Lower lobe of right lung (tissue), 2 donors: ENCODE results near the gene TIMM13. TPM values are rescaled to one million over a fixed set of nuclear protein-coding genes. Genes with fewer than 3 reads are reported as not detected.

ENCODE experiments used
- ATAC-seq, 2 donors: fragments of 200-7000 bp; cut with Tn5 transposase; one replicate each; pipeline ENCODE4 v1.9.1; 2020 to 2022; ENCODE audit warnings: mild to moderate bottlenecking in 2 of 2, moderate library complexity in 2 of 2
- DNase-seq: peaks from one replicate; pipeline ENCODE4 v3.0.0-alpha.2; 2020
- H3K27ac ChIP-seq: fragments of 200-600 bp; one replicate; pipeline ENCODE4 v1.8.0; 2022
- H3K27me3 ChIP-seq: fragments of 200-600 bp; one replicate; pipeline ENCODE4 v1.8.0; 2022; ENCODE audit warnings: low read depth
- H3K36me3 ChIP-seq: fragments of 200-600 bp; one replicate; pipeline ENCODE4 v1.8.0; 2022; ENCODE audit warnings: mild to moderate bottlenecking
- H3K4me1 ChIP-seq: fragments of 200-600 bp; one replicate; pipeline ENCODE4 v1.8.0; 2022
- H3K4me3 ChIP-seq: fragments of 200-600 bp; one replicate; pipeline ENCODE4 v1.8.0; 2022; ENCODE audit warnings: mild to moderate bottlenecking
- H3K9me3 ChIP-seq: fragments of 200-600 bp; one replicate; pipeline ENCODE4 v1.8.0; 2022
- intact Hi-C: fragments of 100-400 bp; cut with DNase I; formaldehyde crosslinking; loops from one replicate; pipeline ENCODE4 v1.11.0; 2022
- long read RNA-seq: library from polyadenylated mRNA; unstranded; transcript quantifications from one replicate; pipeline ENCODE4 v2.0.0, GENCODE V29; 2021
- total RNA-seq: library from RNA; stranded (reverse); fragmentation: NEBNext Ultra II Directional; extraction: Animal tissue kit (Norgen Biotek cat#: 25700); gene quantifications from one replicate; pipeline ENCODE4 v1.2.1, GENCODE V29; 2021
- TF ChIP-seq, protein P1 (sequence below): fragments of 200-600 bp; IDR thresholded peaks from one replicate; pipeline ENCODE4 v1.8.0; 2022; ENCODE audit warnings: antibody characterized with exemption, mild to moderate bottlenecking
- donor health status: DM: no; HTN: yes; CAD: no; lungs with severe emphysema.

Gene TIMM13
- 53.3 TPM for total RNA-seq
- long read RNA-seq, transcript TIMM13-201 (3 exons, 1,973 nt): major isoform, 57 of 60 reads
- long read RNA-seq, partial matches to known transcripts: 2 of 60 reads
- long read RNA-seq, other reads (novel, unspliced or antisense): 0 of 60 reads

DNA sequence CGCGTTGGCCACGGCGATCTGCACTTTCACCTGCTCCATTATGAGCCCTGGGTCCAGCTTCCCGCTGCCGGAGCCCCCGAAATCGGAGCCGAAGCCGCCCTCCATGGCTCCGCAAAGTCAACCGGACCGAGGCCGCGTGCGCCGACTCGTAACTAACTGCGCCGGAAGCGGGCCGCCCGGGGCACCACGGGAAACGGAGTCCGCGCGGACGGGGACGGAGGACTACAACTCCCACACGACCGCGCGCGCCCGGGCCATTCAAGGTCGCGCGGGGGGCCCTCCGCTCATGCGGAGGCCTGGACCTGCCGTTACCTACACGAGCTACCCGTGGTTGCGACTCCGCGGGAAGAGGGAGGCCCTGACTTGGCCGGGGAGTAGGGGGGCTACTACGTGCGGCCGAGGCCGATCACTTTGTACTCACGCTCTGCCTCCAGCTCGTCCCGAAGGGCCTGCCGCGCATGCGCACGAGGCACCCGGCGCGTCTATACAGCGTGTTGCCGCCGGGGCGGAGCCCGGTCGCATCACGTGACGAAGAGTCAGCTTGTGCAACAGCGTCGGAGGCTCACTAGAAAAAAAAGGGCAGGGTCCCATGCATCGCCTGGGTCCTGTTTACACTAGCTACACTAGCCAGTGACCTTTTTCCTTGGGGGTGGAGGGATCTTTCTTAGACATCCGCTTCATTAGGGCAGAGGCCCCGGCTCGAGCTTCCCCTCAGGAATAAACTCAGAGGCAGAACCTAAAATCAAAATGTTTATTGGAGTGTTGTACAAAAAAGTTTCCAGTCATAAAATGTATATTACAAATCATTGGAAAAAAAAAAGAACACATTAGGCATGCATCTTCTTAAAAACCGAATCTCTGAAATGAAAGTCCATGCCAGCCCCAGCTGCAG lies at the start of gene TIMM13:
Gene TIMM13, minus strand, starts transcription at position 158 of the 892 bp plus-strand sequence. Its CDS starts 53 bp downstream, at position 105.
- DNase-seq (peak; percentile 98), ATAC-seq (peak; percentile 97)
- TF ChIP-seq, protein P1, sequence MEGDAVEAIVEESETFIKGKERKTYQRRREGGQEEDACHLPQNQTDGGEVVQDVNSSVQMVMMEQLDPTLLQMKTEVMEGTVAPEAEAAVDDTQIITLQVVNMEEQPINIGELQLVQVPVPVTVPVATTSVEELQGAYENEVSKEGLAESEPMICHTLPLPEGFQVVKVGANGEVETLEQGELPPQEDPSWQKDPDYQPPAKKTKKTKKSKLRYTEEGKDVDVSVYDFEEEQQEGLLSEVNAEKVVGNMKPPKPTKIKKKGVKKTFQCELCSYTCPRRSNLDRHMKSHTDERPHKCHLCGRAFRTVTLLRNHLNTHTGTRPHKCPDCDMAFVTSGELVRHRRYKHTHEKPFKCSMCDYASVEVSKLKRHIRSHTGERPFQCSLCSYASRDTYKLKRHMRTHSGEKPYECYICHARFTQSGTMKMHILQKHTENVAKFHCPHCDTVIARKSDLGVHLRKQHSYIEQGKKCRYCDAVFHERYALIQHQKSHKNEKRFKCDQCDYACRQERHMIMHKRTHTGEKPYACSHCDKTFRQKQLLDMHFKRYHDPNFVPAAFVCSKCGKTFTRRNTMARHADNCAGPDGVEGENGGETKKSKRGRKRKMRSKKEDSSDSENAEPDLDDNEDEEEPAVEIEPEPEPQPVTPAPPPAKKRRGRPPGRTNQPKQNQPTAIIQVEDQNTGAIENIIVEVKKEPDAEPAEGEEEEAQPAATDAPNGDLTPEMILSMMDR: no peak
- Histone ChIP-seq H3K4me1 (peaks cover 28% of the 10 kb centered on the region), H3K27me3 (no peaks in the 10 kb centered on the region), H3K36me3 (peaks cover 31% of the 10 kb centered on the region), H3K4me3 (peak within 1 kb of the TSS; percentile 96), H3K27ac (peak within 1 kb of the TSS; percentile 95), H3K9me3 (no peaks in the 10 kb centered on the region)
- intact Hi-C loops: no loop called here

DNA sequence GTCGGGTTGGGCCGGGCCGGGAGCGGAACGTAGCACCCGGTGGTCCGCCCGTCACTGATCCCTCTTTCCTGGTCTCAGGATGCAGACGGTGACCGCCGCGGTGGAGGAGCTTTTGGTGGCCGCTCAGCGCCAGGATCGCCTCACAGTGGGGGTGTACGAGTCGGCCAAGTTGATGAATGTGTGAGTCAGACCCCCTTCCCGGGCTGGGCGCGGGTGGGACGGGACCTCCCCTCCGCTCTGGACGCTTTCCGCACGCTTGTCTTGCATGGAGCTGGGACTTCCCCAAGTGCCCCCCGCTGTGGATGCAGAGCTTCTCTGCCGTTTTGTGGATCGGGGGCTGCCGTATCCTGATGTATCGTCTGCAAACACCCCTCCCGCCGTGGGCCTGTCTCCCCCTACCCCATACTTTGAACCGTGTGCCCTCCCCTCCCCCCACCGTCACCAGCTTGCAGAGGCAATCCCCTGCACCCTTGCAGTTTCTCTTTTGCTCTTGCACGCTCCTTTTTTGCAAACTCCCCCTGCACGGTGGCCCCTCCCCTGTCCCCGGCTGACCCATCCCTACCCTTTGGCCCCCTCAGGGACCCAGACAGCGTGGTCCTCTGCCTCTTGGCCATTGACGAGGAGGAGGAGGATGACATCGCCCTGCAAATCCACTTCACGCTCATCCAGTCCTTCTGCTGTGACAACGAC lies 49.2 kb upstream of the TIMM13 start:
- Histone ChIP-seq H3K27me3 (no peaks in the 10 kb centered on the region), H3K27ac (peak overlapping the region; percentile 89), H3K4me3 (peak overlapping the region; percentile 97), H3K4me1 (peaks cover 38% of the 10 kb centered on the region), H3K9me3 (no peaks in the 10 kb centered on the region), H3K36me3 (peaks cover 12% of the 10 kb centered on the region)
- peak; percentile 70 for DNase-seq
- ATAC-seq: peak; percentile 0 to 1
- TF ChIP-seq, protein P1: no peak
- intact Hi-C loops: loop anchor here (10.0 kb wide), 1 partner anchor 138 kb away; no protein-coding TSS in a partner anchor

DNA sequence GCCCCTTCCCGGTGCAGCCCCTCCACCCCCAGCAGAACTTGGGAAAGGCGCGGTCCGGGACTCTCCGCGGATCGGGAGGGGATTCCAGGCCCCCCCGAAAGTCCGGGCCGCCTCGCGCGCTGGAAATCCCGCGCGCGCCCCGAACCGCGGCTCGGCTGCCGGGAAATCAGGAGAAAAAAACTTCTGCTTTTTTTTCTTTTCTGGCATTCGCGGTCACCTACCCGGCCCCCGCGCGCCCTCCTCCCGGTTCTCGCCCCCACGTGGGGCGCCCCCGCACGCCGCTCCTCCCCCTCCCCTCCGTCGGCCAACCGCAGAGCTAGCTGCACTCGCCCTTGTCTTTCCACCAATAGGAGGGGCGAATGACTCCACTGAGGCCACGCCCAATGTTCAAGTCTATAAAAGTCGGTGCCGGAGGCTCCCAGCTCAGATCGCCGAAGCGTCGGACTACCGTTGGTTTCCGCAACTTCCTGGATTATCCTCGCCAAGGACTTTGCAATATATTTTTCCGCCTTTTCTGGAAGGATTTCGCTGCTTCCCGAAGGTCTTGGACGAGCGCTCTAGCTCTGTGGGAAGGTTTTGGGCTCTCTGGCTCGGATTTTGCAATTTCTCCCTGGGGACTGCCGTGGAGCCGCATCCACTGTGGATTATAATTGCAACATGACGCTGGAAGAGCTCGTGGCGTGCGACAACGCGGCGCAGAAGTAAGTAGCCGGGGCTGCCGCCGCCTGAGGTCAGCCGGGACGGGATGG lies 48.5 kb upstream of the TIMM13 start, which contains the start of gene GADD45B:
Gene GADD45B, plus strand, starts transcription at position 426 of the 749 bp plus-strand sequence. Its CDS starts 232 bp downstream, at position 658.
- no peaks in the 10 kb centered on the region for H3K27me3 ChIP-seq
- peaks cover 12% of the 10 kb centered on the region for H3K36me3 ChIP-seq
- TF ChIP-seq, protein P1: no peak
- H3K4me3 ChIP-seq: peak within 1 kb of the TSS; percentile 97
- H3K4me1 ChIP-seq: peaks cover 38% of the 10 kb centered on the region
- peak; percentile 82 to 94 for ATAC-seq
- intact Hi-C loops: loop anchor here (10.0 kb wide), 1 partner anchor 139 kb away; no protein-coding TSS in a partner anchor
- peak; percentile 97 for DNase-seq
- no peaks in the 10 kb centered on the region for H3K9me3 ChIP-seq
- H3K27ac ChIP-seq: peak within 1 kb of the TSS; percentile 89

DNA sequence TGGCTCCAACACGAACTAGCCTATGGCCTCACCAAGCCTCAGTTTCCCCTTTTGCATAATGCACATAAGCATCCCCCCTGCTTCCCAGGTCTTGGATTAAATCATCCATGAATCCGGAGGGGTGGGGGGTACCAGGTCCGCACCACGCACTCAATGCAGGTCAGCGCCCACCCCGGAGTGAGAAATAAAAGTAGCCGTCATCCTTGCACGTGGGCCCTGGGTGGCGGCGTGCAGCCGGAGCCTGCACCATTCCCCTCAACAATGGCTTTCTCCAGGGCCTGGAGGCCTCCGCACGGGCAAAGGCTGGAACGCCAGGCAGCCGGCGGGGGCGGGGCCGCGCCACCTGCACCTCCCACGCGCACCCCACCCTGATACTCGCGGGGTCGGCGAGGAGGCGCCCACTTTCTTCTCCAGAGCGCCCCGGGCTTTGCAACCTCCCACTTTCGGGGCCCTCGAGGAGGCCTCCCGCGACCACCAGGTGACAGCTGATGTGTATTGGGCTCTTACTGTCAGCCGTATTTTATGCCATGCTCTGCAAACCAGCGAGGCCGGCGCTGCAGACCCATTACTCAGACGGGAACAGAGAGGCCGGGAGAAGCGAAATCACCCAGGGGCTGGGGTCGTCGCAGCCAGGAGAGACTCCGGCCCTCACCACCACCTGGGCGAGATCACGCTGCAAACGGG lies 47.8 kb upstream of the TIMM13 start:
- Histone ChIP-seq H3K27ac (peak overlapping the region; percentile 89), H3K4me1 (peaks cover 38% of the 10 kb centered on the region), H3K36me3 (peaks cover 12% of the 10 kb centered on the region), H3K4me3 (peak overlapping the region; percentile 97), H3K9me3 (no peaks in the 10 kb centered on the region), H3K27me3 (no peaks in the 10 kb centered on the region)
- peak; percentile 69 for DNase-seq
- TF ChIP-seq, protein P1: no peak
- peak; percentile 40 for ATAC-seq
- intact Hi-C loops: loop anchor here (10.0 kb wide), 1 partner anchor 140 kb away; no protein-coding TSS in a partner anchor
